Mesenchymal stem cell (in vitro differentiated cells and primary cell): Measurements from ENCODE around the gene NTF3. TPM values are rescaled to one million over a fixed set of nuclear protein-coding genes. Genes with fewer than 3 reads are reported as not detected.

ENCODE experiments used
- DNase-seq: peaks from one replicate; pipeline ENCODE4 v3.0.0-alpha.2; 2013
- H2AFZ ChIP-seq: one replicate; pipeline ENCODE4 v1.6.1; 2013; ENCODE audit warnings: low read depth, mild to moderate bottlenecking, control low read depth, inconsistent platforms, low read length, moderate library complexity
- H2AK5ac ChIP-seq: 2 replicates; pipeline ENCODE4 v1.6.1; 2013; ENCODE audit warnings: low read length, moderate library complexity, mild to moderate bottlenecking, inconsistent platforms; ENCODE audit not compliant: severe bottlenecking
- H2BK120ac ChIP-seq: one replicate; pipeline ENCODE4 v1.6.1; 2013; ENCODE audit warnings: low read depth, mild to moderate bottlenecking, inconsistent platforms, low read length, moderate library complexity
- H2BK12ac ChIP-seq, 2 experiments: one replicate each; pipeline ENCODE4 v1.6.1; 2013; ENCODE audit warnings: inconsistent platforms in 2 of 2, low read length in 2 of 2, mild to moderate bottlenecking in 2 of 2, moderate library complexity in 2 of 2, control low read depth in 1 of 2
- H2BK15ac ChIP-seq: one replicate; pipeline ENCODE4 v1.6.1; 2013; ENCODE audit warnings: mild to moderate bottlenecking, low read depth, inconsistent platforms; ENCODE audit not compliant: poor library complexity, severe bottlenecking
- H2BK5ac ChIP-seq: 2 replicates; pipeline ENCODE4 v1.6.1; 2013; ENCODE audit warnings: low read depth, mild to moderate bottlenecking, low read length, control low read depth, inconsistent platforms; ENCODE audit not compliant: poor library complexity, severe bottlenecking
- H3K14ac ChIP-seq, 2 experiments: one replicate each; pipeline ENCODE4 v1.6.1; 2013; ENCODE audit warnings: inconsistent platforms in 2 of 2, low read length in 2 of 2, control low read depth in 1 of 2, mild to moderate bottlenecking in 1 of 2, moderate library complexity in 1 of 2
- H3K18ac ChIP-seq, 2 experiments: one replicate each; pipeline ENCODE4 v1.6.1; 2013; ENCODE audit warnings: inconsistent platforms in 2 of 2, low read length in 2 of 2, control low read depth in 1 of 2, low read depth in 1 of 2, mild to moderate bottlenecking in 1 of 2
- H3K23ac ChIP-seq, 2 experiments: one replicate each; pipeline ENCODE4 v1.6.1; 2013; ENCODE audit warnings: inconsistent platforms in 2 of 2, low read length in 2 of 2, mild to moderate bottlenecking in 2 of 2, moderate library complexity in 2 of 2, control low read depth in 1 of 2
- H3K27ac ChIP-seq: 2 replicates; pipeline ENCODE4 v1.5.1; 2013; ENCODE audit warnings: mild to moderate bottlenecking, moderate library complexity, low read length, control low read depth, inconsistent platforms; ENCODE audit not compliant: poor library complexity, severe bottlenecking
- H3K27me3 ChIP-seq, 2 experiments: 2 replicates each; pipeline versions ENCODE4 v1.6.1 to v1.7.0; 2013; ENCODE audit warnings: low read length in 2 of 2, mild to moderate bottlenecking in 2 of 2, moderate library complexity in 2 of 2, control low read depth in 1 of 2, inconsistent platforms in 1 of 2; ENCODE audit not compliant: control insufficient read depth in 1 of 2, insufficient read depth in 1 of 2
- H3K36me3 ChIP-seq, 2 experiments: 2 replicates each; pipeline versions ENCODE4 v1.6.1 to v1.7.0; 2013; ENCODE audit warnings: low read length in 2 of 2, control low read depth in 1 of 2, inconsistent platforms in 1 of 2, low read depth in 1 of 2, mild to moderate bottlenecking in 1 of 2; ENCODE audit not compliant: insufficient read depth in 2 of 2, control insufficient read depth in 1 of 2
- H3K4ac ChIP-seq, 2 experiments: one replicate each; pipeline ENCODE4 v1.6.1; 2013; ENCODE audit warnings: inconsistent platforms in 2 of 2, low read length in 2 of 2, mild to moderate bottlenecking in 2 of 2, moderate library complexity in 2 of 2, control low read depth in 1 of 2, low read depth in 1 of 2
- H3K4me1 ChIP-seq: 2 replicates; pipeline ENCODE4 v1.6.1; 2013; ENCODE audit warnings: low read depth, low read length, control low read depth; ENCODE audit not compliant: control insufficient read depth, insufficient read depth
- H3K4me2 ChIP-seq: 2 replicates; pipeline ENCODE4 v1.6.1; 2013; ENCODE audit warnings: low read length, mild to moderate bottlenecking, inconsistent platforms; ENCODE audit not compliant: poor library complexity, severe bottlenecking
- H3K4me3 ChIP-seq, 2 experiments: 2 replicates each; pipeline versions ENCODE4 v1.5.1 to v1.7.0; 2013; ENCODE audit warnings: low read length in 2 of 2, mild to moderate bottlenecking in 2 of 2, control low read depth in 1 of 2, low read depth in 1 of 2; ENCODE audit not compliant: insufficient read depth in 1 of 2
- H3K79me1 ChIP-seq: replicated peaks from 2 replicates; pipeline ENCODE4 v1.6.1; 2013; ENCODE audit warnings: mild to moderate bottlenecking, control low read depth, low read length, inconsistent platforms; ENCODE audit not compliant: poor library complexity, severe bottlenecking
- H3K9ac ChIP-seq: 2 replicates; pipeline ENCODE4 v1.7.0; 2013; ENCODE audit warnings: mild to moderate bottlenecking, low read length, moderate library complexity
- H3K9me3 ChIP-seq: 2 replicates; pipeline ENCODE4 v1.7.0; 2013; ENCODE audit warnings: mild to moderate bottlenecking, low read length; ENCODE audit not compliant: control insufficient read depth
- H4K8ac ChIP-seq: one replicate; pipeline ENCODE4 v1.6.1; 2013; ENCODE audit warnings: inconsistent platforms, mild to moderate bottlenecking, low read length, moderate library complexity
- H4K91ac ChIP-seq: one replicate; pipeline ENCODE4 v1.6.1; 2013; ENCODE audit warnings: mild to moderate bottlenecking, low read length, inconsistent platforms
- WGBS: methylation state at CpG from one replicate; pipeline ENCODE4 v1.1.7; 2013; ENCODE audit warnings: mixed read lengths; 5-methylcytosine and 5-hydroxymethylcytosine counted together
- polyA plus RNA-seq, 2 experiments: library from polyadenylated mRNA; stranded (reverse); fragments of 200-250 nt; gene quantifications; one replicate each; pipeline ENCODE4 v1.2.3, GENCODE V29; 2013

The NTF3 gene
- polyA plus RNA-seq (2013, experiment 1 of 2) = 7.4 TPM
- 7.6 TPM for polyA plus RNA-seq (2013, experiment 2 of 2)

- WGBS = 20% methylated on average over 1 of the region's 34 CpGs
- Histone ChIP-seq H2BK15ac (peak within 1 kb of the TSS; percentile 92), H4K8ac (peak within 1 kb of the TSS; percentile 19)
Measured at GRCh38 chr12:5432011-5432400, at the start of gene NTF3. Gene NTF3, plus strand, starts transcription at chr12:5432108. Its CDS starts 217 bp downstream, at chr12:5432325.

GRCh38 chr12:5384015-5384414, 47.9 kb upstream of the NTF3 start:
- no peak overlapping the region for H2BK5ac ChIP-seq
- no peak overlapping the region for H2AK5ac ChIP-seq
- H2BK15ac ChIP-seq = no peak overlapping the region
- H3K79me1 ChIP-seq = no peaks in the 10 kb centered on the region
- no peak for DNase-seq
- no peak overlapping the region for H3K9ac ChIP-seq
- no peak overlapping the region for H4K91ac ChIP-seq
- H3K4me2 ChIP-seq = no peak overlapping the region
- no peaks in the 10 kb centered on the region for H3K4me1 ChIP-seq
- H3K9me3 ChIP-seq = no peaks in the 10 kb centered on the region
- no peak overlapping the region for H3K18ac ChIP-seq
- H3K14ac ChIP-seq = no peak overlapping the region
- H3K4me3 ChIP-seq = no peak overlapping the region
- H2BK12ac ChIP-seq = no peak overlapping the region
- H3K23ac ChIP-seq = no peak overlapping the region
- no peaks in the 10 kb centered on the region for H3K36me3 ChIP-seq
- H3K27me3 ChIP-seq = peaks cover 0 to 21% of the 10 kb centered on the region in 2 experiments
- 86% methylated on average over 3 of the region's 4 CpGs for WGBS
- no peak overlapping the region for H3K27ac ChIP-seq
- no peak overlapping the region for H3K4ac ChIP-seq
- no peak overlapping the region for H2BK120ac ChIP-seq
- no peak overlapping the region for H4K8ac ChIP-seq
- H2AFZ ChIP-seq = no peak overlapping the region

More at GRCh38 chr12:5432011-5432400, at the start of gene NTF3:
- Histone ChIP-seq H3K23ac (peak within 1 kb of the TSS in 1 of 2 experiments; percentile 37), H3K9ac (peak within 1 kb of the TSS; percentile 63), H3K18ac (peak within 1 kb of the TSS in 1 of 2 experiments; percentile 62), H4K91ac (no peak within 1 kb of the TSS), H3K9me3 (no peaks in the 10 kb centered on the region), H3K4me2 (peak within 1 kb of the TSS; percentile 70), H3K4me1 (peaks cover 32% of the 10 kb centered on the region), H3K4ac (peak within 1 kb of the TSS in 1 of 2 experiments; percentile 43), H3K14ac (peak within 1 kb of the TSS in 1 of 2 experiments; percentile 26), H2BK120ac (peak within 1 kb of the TSS; percentile 50), H2BK12ac (no peak within 1 kb of the TSS), H3K27ac (no peak within 1 kb of the TSS), H3K79me1 (no peaks in the 10 kb centered on the region), H2AFZ (no peak within 1 kb of the TSS), H3K4me3 (peak within 1 kb of the TSS; percentile 52 to 77), H2BK5ac (no peak within 1 kb of the TSS), H2AK5ac (no peak within 1 kb of the TSS), H3K36me3 (no peaks in the 10 kb centered on the region), H3K27me3 (peaks cover 90% of the 10 kb centered on the region in 2 experiments)
- peak; percentile 60 for DNase-seq

GRCh38 chr12:5388581-5389535, 43.0 kb upstream of the NTF3 start:
- Histone ChIP-seq H3K9ac (no peak overlapping the region), H3K4me1 (no peaks in the 10 kb centered on the region), H3K4me2 (no peak overlapping the region), H2BK15ac (no peak overlapping the region), H2BK12ac (no peak overlapping the region), H2AFZ (no peak overlapping the region), H3K23ac (no peak overlapping the region), H3K36me3 (no peaks in the 10 kb centered on the region), H2BK5ac (no peak overlapping the region), H3K4ac (no peak overlapping the region), H3K14ac (no peak overlapping the region), H3K18ac (no peak overlapping the region), H3K27me3 (peaks cover 0 to 4% of the 10 kb centered on the region in 2 experiments), H4K8ac (no peak overlapping the region), H3K79me1 (no peaks in the 10 kb centered on the region), H4K91ac (no peak overlapping the region), H3K4me3 (no peak overlapping the region), H2BK120ac (no peak overlapping the region), H3K27ac (no peak overlapping the region), H3K9me3 (no peaks in the 10 kb centered on the region), H2AK5ac (no peak overlapping the region)
- WGBS = 72% methylated on average over 5 of the region's 5 CpGs
- DNase-seq = no peak

GRCh38 chr12:5390174-5390799, 41.6 kb upstream of the NTF3 start:
- WGBS = 97% methylated on average over 6 of the region's 6 CpGs
- Histone ChIP-seq H3K23ac (no peak overlapping the region), H3K4me1 (no peaks in the 10 kb centered on the region), H2BK5ac (no peak overlapping the region), H3K9ac (no peak overlapping the region), H3K27ac (no peak overlapping the region), H3K9me3 (no peaks in the 10 kb centered on the region), H3K4me2 (no peak overlapping the region), H4K91ac (no peak overlapping the region), H3K79me1 (no peaks in the 10 kb centered on the region), H2AK5ac (no peak overlapping the region), H3K4me3 (no peak overlapping the region), H2BK12ac (no peak overlapping the region), H2BK15ac (no peak overlapping the region), H3K4ac (no peak overlapping the region), H4K8ac (no peak overlapping the region), H2AFZ (no peak overlapping the region), H2BK120ac (no peak overlapping the region), H3K27me3 (peaks cover 0 to 6% of the 10 kb centered on the region in 2 experiments), H3K14ac (no peak overlapping the region), H3K18ac (no peak overlapping the region), H3K36me3 (no peaks in the 10 kb centered on the region)
- DNase-seq = no peak
